NCI-H2171 treated with DMSO at 0.1 percent for 48 hours (cell line): ENCODE results near the gene STAT1.

Source experiments
- DNase-seq: peaks from one replicate; lab custom pipeline; 2025; lab: John Stamatoyannopoulos, UW

The STAT1 gene

GRCh38 chr2:191013932-191014652 lies at the start of gene STAT1:
TSS of gene STAT1 (minus strand) at chr2:191014171. CDS start at chr2:191010003, 4,168 bp downstream.
- DNase-seq: peak; percentile 89

DNA sequence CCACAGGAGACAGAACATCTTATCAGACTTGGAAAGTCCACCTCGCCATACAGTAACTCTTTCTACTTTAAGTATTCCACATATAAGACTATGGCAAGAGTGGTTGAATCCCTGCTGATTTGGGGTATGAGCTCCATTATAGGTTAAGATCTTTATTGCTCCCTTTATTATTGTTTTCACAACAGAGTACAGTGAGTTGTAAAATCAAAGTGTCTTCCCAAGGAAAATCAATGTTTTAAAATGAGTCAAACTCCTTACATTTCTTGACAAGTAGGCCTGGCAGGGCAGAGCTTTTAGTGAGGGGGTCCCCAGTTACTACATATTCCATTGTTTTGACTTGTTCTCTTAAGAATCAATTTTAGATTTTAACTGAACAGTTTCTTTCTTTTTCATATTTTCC lies 49.6 kb upstream of the STAT1 start:
- DNase-seq: no peak

DNA sequence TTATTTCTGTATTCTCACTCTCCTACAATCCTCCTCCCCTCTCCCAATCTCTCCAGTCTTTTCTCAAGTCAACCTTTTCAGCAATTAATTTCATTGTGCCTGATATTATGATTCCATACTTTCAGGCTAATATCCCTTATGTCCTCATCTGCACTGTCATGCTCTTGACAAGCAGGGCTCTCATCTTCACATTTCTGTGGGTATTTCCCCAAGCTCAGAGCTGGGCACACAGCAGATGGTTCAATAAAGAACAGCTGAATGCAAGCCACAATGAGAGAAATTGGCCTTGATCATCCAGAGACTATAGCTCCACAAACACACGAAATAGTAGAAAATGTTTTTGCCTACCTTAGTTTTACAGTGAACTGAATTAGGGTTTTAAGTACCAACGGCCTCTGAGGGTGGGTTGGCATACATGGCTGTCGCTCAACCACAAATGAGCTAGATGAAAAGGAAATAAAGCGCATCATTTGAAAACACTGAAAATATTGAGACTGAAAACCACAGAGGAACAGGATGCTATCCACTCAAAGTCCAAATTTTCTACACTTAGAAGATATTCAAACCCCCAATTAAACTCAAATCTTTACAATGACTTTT lies 47.5 kb upstream of the STAT1 start:
- DNase-seq: no peak

- no peak for DNase-seq
Observed at GRCh38 chr2:191059308-191059707, 45.3 kb upstream of the STAT1 start.

DNA sequence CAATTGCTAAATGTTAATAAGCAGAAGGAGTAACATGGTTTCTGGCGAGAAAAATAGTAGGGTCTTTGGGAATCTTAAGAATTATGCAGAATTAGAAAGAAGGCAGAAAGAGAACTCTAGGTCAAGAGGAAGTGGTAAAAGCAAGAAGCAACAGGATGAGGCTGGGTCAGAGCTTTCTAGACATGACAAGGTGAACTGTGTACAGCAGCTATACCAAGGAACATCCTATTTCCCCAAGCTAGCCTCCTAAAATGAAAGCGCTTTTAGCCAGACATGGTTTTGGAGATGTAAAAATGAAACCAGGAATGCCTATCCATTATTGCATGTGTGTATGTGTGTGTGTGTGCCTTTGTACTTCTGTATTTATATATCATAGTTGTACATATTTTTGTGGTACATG lies 42.3 kb upstream of the STAT1 start:
- no peak for DNase-seq

DNA sequence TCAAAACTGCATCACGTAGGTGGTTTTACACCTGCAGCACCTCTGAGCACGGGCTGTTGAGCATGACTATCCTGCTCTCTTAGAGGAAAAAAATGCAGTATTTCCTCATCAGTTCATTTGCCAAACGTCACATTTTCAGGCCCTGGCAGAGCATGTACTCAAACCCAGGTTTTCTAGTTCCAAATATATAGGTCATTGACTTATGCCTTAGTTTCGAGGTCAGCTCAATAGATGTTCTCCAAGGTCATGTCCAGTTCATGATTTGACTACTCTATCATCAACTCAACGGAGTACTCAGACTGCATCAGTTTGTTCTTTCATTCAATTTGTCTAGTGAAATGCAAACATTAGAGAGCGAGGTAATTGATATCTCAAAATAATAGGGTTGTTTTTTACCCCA lies 39.3 kb upstream of the STAT1 start:
- DNase-seq: no peak

- DNase-seq: peak; percentile 63
Observed at GRCh38 chr2:191051825-191052778, 38.1 kb upstream of the STAT1 start.

DNA sequence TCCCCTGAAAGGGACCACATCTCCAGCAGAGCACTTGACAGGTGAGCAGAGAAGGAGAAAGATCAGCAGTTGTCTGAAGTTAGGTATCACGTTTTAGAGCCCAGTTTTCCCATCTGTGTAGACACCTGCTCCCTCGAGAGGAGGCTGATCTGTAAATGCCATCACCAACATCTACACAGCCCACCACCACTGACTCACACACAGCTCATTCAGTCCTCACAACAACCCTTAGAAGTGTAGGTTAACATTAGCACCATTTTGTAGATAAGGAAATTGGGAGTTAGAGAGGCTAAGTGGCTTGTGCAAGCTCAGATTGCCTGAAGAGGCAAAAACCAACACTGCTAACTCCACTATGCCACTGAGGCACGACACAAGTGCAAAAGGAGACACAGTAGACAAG lies 37.2 kb upstream of the STAT1 start:
- DNase-seq: peak; percentile 40

- no peak for DNase-seq
Observed at GRCh38 chr2:191050640-191050987, 36.6 kb upstream of the STAT1 start.

DNA sequence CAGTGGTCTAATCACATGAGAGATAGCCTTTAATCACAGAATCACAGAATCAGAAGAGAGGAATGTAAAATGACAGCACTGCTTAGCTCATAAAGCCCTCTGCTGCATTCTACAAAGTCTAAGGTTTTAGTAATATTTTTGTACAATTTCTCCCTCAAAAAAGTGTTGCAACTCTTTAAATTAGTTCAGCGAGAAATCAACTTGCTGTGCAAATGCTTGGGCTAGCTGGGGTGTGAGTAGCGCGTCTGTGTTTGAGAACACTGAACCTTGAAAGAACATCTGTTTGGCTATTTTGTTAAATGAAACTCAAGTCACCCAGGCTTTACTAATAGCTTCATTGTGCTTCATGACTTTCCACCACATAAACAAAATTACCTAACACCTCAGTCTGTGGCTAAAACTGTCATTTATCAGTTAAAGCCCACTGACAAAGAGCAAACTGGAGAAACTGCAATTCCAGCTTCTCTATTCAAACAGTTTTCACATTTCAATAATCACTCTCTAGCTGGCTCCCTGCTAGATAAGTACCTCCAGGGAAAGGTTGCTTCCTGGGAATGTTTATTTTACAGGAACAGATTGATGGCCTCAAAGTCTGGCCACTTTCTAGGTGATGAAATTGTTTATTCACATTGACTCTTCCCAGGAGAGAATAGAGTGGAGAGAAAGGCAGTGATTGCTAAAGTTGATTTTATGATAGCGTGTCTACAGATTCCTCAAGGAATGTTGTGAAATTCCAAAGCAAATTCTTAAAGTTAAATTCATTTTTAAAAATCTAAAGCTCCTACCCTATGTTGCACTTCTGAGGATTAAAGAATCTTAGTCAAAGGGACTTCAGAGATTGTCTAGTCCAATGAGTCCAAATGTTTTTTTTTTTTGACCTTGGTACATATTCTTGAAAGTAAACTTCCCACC lies 36.0 kb upstream of the STAT1 start:
- peak; percentile 93 for DNase-seq

GRCh38 chr2:191048073-191048472 lies 34.1 kb upstream of the STAT1 start:
- DNase-seq: no peak

DNA sequence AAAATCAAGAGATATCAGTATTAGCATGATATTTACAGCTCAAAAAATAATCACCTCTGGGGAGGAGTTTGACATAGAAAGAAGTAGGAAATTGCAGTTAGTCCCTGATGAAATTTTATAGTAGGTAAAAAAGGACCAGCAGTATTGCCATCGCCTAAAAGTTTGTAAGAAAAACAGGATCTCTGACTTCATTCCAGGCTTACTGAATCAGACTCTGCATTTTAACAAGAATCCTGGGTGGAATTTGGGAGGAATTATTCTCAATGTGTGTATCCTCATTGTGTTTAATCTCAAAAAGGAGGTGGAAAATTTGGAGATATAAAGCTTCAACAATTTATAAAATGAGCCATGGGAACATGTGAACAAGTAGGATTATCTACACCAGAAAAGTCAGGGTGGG lies 31.2 kb upstream of the STAT1 start:
- DNase-seq: no peak

- DNase-seq: no peak
Observed at GRCh38 chr2:191043438-191043837, 29.5 kb upstream of the STAT1 start.

DNA sequence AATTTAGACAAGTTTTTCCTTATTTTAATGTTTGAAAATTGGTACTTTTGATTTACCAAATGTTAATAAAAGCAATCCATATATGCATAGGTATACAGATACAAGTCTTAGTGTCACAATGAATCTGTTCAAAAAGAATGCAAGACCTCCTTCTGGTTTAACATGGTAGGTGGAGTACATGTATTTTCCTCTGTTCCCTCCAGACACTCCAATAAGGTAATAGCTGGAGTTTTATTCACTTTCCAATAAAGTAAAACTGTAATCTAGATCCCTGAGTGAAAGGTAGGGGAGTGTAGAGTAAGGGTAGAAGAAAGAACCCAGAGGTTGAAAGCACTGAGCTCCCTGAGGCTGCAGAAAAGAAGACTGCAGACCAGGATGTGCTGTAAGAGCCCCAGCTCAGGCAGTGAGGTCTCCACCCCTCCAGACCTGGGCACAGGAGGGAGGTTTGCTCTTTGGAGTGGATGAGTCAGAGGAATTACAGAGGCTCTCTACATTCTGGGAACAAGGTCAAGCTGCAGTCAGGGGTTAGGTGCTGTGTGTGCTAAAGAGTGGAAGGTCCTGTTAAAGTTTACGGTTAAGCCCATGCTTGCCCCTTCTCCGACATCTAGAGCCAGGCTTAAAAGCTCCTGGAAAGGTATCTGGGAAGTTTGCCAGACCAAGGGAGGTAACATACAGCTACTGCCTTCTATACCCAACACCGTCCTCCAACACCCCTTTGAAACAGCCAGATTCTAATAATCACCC lies 27.6 kb upstream of the STAT1 start:
- no peak for DNase-seq

- no peak for DNase-seq
Observed at GRCh38 chr2:191039616-191040015, 25.6 kb upstream of the STAT1 start.

GRCh38 chr2:191038741-191039140 lies 24.8 kb upstream of the STAT1 start:
- no peak for DNase-seq

GRCh38 chr2:191038241-191038725 lies 24.3 kb upstream of the STAT1 start:
- DNase-seq: no peak

DNA sequence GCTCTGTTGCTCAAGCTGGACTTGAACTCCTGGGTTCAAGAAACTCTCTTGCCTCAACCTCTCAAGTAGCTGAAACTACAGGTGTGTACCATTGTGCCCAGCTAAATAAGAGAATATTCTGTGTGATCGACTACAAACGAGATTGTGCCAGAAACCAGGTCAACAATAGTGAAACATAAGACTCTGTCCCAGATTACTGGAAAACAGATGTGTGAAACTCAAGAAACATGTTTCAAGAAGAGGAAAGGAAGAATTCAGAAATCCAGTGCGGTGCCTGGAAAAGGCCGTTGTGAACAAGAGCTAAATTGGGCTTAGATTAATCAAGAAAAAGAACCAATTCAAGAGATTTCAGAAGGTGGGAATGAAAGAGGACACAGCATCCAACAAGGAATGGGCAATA lies 23.4 kb upstream of the STAT1 start:
- DNase-seq: no peak

DNA sequence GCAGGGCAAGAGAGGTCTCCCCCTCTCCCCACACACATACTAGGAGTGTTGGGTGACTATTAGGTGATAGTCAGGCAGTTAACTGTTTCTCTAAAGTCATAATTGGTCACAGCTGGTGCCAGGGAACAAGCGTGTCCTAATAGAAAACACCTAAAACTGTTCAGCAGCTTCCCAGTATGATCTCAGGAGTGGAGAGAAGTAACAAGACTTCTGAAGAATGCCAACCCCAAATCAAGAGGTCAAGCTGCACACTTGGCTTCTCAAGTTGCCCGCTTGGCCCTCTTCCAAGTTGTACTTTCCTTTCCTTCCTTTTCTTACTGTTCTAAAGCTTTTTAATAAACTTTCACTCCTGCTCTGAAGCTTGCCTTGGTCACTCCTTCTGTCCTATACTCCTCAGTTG lies 22.4 kb upstream of the STAT1 start:
- DNase-seq: no peak

DNA sequence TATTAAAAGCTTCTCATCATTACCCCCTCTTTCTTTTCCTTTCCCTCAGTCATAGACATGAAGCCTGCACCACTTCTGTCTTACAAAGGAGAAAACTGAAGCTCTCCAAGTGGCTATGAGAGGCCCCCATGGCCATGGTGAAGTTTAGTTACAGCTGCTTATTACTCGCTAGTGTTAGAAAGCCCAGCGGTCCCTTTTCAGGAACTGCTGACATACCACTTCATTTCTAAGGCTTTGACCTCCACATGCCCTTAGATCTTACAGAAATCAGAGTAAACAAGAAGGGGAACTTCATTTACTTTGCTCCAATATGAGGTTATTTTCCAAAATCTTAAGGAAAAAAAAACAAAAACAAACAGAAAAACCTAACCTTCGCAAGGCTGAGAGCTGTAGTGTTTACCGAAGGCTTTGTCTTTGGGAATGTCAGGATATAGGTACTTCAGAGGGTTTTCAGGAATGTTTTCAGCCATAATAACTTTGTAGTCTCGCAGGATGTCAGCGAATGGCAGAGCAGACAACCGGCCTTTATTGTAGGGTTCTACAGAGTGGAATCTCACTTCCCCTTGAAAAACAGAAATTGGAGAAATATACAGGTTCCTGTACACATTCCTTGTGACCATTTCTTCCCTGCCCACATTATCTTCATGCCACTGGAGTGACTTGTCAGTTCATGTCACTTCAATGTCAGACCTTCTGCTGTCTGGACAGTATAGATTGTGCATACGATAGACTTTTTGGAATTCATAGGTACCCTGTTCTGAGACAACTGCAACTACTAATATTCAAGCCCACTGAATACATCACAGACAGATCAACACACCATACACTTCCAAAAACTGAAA lies 18.8 kb upstream of the STAT1 start:
- DNase-seq: no peak
